GM06990 (cell line): ENCODE data around the gene C1orf174.

ENCODE experiments used
- DNase-seq: peaks from one replicate; pipeline ENCODE4 v3.0.0-alpha.2; 2011; ENCODE audit not compliant: insufficient read length; ENCODE audit errors: extremely low read depth
- H3K27me3 ChIP-seq: replicated peaks from 2 replicates; pipeline ENCODE4 v1.6.0; 2011; ENCODE audit warnings: low read length; ENCODE audit not compliant: control insufficient read depth, insufficient read depth
- H3K36me3 ChIP-seq: 2 replicates; pipeline ENCODE4 v1.5.1; 2011; ENCODE audit warnings: low read length; ENCODE audit not compliant: control insufficient read depth, insufficient read depth
- H3K4me3 ChIP-seq: replicated peaks from 2 replicates; pipeline ENCODE4 v1.5.1; 2011; ENCODE audit warnings: low read depth, mild to moderate bottlenecking, control low read depth, low read length
- TF ChIP-seq, protein P1 (sequence below): IDR thresholded peaks from 2 replicates; pipeline ENCODE4 v1.5.1; 2011; ENCODE audit warnings: low read length, control low read depth, mild to moderate bottlenecking, inconsistent platforms; ENCODE audit not compliant: insufficient read depth, poor library complexity, severe bottlenecking

The C1orf174 gene

DNA sequence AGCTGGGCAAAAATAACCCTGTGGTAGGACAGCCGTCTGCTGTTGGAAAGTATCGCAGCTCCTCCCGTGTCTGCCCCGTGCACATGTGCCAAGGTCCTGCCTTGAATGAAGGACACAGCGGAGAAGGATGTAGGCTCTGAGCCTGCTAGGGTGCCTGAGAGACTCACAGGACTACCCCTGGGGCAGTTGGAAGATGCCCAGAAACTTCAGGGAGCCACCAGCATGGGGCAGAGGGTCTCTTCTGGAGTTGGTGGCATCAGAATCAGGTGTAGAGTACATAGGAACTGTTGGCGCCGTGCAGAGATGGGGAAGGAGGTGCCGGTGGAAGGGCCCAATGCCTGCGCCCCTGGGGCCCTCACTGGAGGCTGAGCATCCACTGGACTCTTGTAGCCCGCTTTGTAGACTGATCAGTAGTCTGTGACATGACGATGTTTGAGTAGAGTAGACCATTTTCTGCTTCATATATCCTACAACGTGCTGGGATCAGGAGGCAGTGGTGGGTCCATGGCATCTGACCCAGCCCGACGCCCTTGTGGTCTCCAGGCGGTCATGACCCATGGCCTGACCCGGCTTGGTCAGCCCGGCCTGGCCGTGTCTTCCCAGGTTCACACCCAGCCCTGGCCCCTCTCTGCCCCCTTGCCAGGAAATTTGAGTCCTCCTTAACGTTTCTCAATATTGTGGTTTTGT lies 5.3 kb upstream of the C1orf174 start:
- no peaks in the 10 kb centered on the region for H3K36me3 ChIP-seq
- H3K27me3 ChIP-seq, result no peaks in the 10 kb centered on the region
- no peak for DNase-seq
- H3K4me3 ChIP-seq, result no peak overlapping the region
- TF ChIP-seq, protein P1, sequence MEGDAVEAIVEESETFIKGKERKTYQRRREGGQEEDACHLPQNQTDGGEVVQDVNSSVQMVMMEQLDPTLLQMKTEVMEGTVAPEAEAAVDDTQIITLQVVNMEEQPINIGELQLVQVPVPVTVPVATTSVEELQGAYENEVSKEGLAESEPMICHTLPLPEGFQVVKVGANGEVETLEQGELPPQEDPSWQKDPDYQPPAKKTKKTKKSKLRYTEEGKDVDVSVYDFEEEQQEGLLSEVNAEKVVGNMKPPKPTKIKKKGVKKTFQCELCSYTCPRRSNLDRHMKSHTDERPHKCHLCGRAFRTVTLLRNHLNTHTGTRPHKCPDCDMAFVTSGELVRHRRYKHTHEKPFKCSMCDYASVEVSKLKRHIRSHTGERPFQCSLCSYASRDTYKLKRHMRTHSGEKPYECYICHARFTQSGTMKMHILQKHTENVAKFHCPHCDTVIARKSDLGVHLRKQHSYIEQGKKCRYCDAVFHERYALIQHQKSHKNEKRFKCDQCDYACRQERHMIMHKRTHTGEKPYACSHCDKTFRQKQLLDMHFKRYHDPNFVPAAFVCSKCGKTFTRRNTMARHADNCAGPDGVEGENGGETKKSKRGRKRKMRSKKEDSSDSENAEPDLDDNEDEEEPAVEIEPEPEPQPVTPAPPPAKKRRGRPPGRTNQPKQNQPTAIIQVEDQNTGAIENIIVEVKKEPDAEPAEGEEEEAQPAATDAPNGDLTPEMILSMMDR, result no peak

DNA sequence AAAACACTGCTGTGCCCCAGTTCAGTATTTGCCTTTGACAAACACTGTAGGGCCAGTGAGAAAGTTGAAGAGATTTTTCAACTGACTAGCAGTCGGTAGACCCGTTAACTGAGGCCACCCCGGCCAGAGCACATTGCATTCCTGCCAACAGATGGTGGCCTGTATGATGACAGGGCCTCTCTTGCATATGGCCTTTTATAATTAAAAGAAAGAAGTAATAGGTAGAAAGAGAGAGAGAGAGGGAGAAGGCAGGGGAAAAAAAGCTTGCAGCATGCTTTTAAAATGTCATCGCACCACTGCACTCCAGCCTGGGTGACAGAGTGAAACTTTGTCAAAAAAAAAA lies 4.7 kb upstream of the C1orf174 start:
- H3K4me3 ChIP-seq, result no peak overlapping the region
- no peaks in the 10 kb centered on the region for H3K27me3 ChIP-seq
- H3K36me3 ChIP-seq, result no peaks in the 10 kb centered on the region
- TF ChIP-seq, protein P1, result no peak
- no peak for DNase-seq

GRCh38 chr1:3904006-3904842 lies 4.2 kb upstream of the C1orf174 start:
- TF ChIP-seq, protein P1, result no peak
- Histone ChIP-seq H3K36me3 (no peaks in the 10 kb centered on the region), H3K4me3 (no peak overlapping the region), H3K27me3 (no peaks in the 10 kb centered on the region)
- no peak for DNase-seq

DNA sequence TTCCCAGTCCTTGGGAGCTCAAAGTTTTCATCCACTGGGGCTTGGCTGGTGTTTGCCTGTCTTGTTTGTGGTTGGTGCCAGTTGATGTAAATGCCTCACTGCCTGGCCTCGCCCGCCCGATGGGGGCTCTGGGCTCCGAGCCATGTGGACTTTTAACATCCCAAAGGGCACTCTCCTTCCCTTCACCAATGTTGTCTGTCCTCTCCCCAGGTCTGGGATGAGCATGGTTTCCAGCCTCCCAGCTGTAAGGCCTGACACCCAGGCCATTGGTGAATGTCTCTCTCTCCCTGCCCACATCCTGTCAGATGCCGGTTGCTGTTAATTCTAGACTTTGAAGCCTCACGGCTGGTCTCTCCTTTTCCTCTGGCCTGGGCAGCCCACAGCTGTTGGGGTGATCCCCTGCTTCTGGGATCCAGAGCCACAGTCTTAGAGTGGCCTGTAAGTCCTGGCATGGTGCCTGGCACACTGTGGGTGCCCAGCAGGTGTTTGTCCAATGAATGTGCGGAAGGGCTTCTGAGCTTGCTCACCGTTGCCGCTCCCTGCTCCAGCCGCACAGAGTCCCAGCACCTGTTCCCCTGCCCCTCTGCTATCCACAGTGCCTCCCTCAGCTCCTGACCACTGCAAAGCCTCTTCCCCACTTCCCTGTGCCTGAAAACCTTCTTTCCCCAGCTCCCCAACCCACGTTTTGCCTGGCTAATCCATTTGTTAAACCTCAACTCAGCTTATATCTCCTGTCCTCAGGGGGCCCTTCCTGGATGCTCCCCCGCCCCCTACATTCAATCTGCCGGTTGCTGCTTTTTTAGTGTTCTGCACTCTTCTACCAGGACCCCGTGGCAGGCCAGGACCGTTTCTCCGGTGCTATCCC lies 3.3 kb upstream of the C1orf174 start:
- TF ChIP-seq, protein P1, result no peak
- H3K36me3 ChIP-seq, result no peaks in the 10 kb centered on the region
- DNase-seq, result no peak
- no peak overlapping the region for H3K4me3 ChIP-seq
- no peaks in the 10 kb centered on the region for H3K27me3 ChIP-seq

GRCh38 chr1:3902571-3903091 lies 2.6 kb upstream of the C1orf174 start:
- no peaks in the 10 kb centered on the region for H3K27me3 ChIP-seq
- no peaks in the 10 kb centered on the region for H3K36me3 ChIP-seq
- H3K4me3 ChIP-seq, result no peak overlapping the region
- TF ChIP-seq, protein P1, result no peak
- no peak for DNase-seq
